DND-41 (cell line): ENCODE measurements around the gene PERM1.

ENCODE experiments used
- CTCF ChIP-seq: IDR thresholded peaks from 2 replicates; pipeline ENCODE4 v1.5.1; 2012; ENCODE audit warnings: borderline replicate concordance, low read length, moderate library complexity, mild to moderate bottlenecking; ENCODE audit not compliant: poor library complexity, severe bottlenecking; ENCODE audit errors: extremely low read depth
- EZH2 ChIP-seq: IDR thresholded peaks from 3 replicates; pipeline ENCODE4 v1.6.1; 2012; ENCODE audit warnings: borderline replicate concordance, low read depth, mild to moderate bottlenecking, moderate library complexity, low read length, inconsistent platforms; ENCODE audit not compliant: severe bottlenecking

DNA sequence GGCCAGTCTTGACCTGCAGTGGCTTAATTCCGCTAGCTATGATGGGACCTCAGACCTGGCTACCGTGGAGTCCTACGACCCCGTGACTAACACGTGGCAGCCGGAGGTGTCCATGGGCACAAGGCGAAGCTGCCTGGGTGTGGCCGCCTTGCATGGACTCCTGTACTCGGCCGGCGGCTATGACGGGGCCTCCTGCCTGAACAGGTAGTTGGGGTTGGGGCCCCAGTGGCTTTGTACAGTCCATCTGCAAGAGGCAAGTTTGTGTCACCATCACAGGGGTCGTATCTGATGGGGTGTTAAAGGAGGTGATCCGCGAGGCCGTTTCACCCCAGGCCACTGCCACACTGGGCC lies 18.6 kb downstream of the PERM1 start:
- no peak for TF ChIP-seq CTCF
- TF ChIP-seq EZH2 = no peak
